Heart left ventricle (tissue), 16 donors: ENCODE measurements around the gene VIL1. TPM values are rescaled to one million over a fixed set of nuclear protein-coding genes. Genes with fewer than 3 reads are reported as not detected.

Experiments
- ATAC-seq, 4 donors: fragments of 200-7000 bp; cut with Tn5 transposase; one replicate each; pipeline ENCODE4 v1.9.1; 2020 to 2022; ENCODE audit warnings: moderate library complexity in 4 of 4, mild to moderate bottlenecking in 3 of 4, moderate number of reproducible peaks in 1 of 4
- DNase-seq, 5 donors: peaks; one replicate each; pipeline ENCODE4 v3.0.0-alpha.2; 2020
- H3K27ac ChIP-seq, 12 donors: fragments of 200-600 bp; sonication (generic) in 4 of 12; one replicate each; pipeline versions ENCODE4 v1.5.0 to v1.8.0; 2016 to 2022; ENCODE audit warnings: mild to moderate bottlenecking in 2 of 12
- H3K27me3 ChIP-seq, 9 donors: fragments of 200-600 bp; sonication (generic) in 2 of 9; one replicate each; pipeline versions ENCODE4 v1.5.1 to v1.8.0; 2016 to 2022; ENCODE audit warnings: mild to moderate bottlenecking in 3 of 9
- H3K36me3 ChIP-seq, 9 donors: fragments of 200-600 bp; sonication (generic) in 2 of 9; one replicate each; pipeline versions ENCODE4 v1.5.0 to v1.8.0; 2018 to 2022; ENCODE audit warnings: mild to moderate bottlenecking in 2 of 9
- H3K4me1 ChIP-seq, 12 donors: fragments of 200-600 bp; sonication (generic) in 4 of 12; one replicate each; pipeline versions ENCODE4 v1.5.0 to v1.8.0; 2016 to 2022; ENCODE audit warnings: mild to moderate bottlenecking in 3 of 12
- H3K4me3 ChIP-seq, 12 donors: fragments of 200-600 bp; sonication (generic) in 4 of 12; one replicate each; pipeline versions ENCODE4 v1.5.0 to v1.8.0; 2017 to 2022; ENCODE audit warnings: mild to moderate bottlenecking in 9 of 12, moderate library complexity in 4 of 12
- H3K9me3 ChIP-seq, 12 donors: fragments of 200-600 bp; sonication (generic) in 4 of 12; one replicate each; pipeline versions ENCODE4 v1.5.0 to v1.8.0; 2016 to 2022; ENCODE audit warnings: mild to moderate bottlenecking in 1 of 12
- POLR2A ChIP-seq, 2 donors: fragments of 450-650 bp; IDR thresholded peaks; one replicate each; pipeline ENCODE4 v1.6.1; 2017; ENCODE audit warnings: antibody characterized with exemption in 2 of 2, mild to moderate bottlenecking in 2 of 2, moderate library complexity in 2 of 2
- WGBS, 4 donors: extraction: QIAGEN DNeasy Blood & Tissue Kit in 2 of 4; methylation state at CpG; one replicate each; pipeline versions ENCODE4 v1.1.5 to v1.1.7; 2013 to 2018; 5-methylcytosine and 5-hydroxymethylcytosine counted together
- intact Hi-C, 10 donors: fragments of 100-400 bp; cut with DNase I; formaldehyde crosslinking; loops; one replicate each; pipeline versions ENCODE4 v1.11.1 to v1.14.2; 2022
- polyA plus RNA-seq, 2 donors: library from polyadenylated mRNA; stranded (reverse); fragments of 200-250 nt; gene quantifications; one replicate each; pipeline ENCODE4 v1.2.3, GENCODE V29; 2013
- total RNA-seq, 9 donors: library from RNA; depleted of rRNA in 2 of 9; stranded (reverse); fragments of >200 nt in 2 of 9; fragmentation: NEBNext Ultra II Directional in 3 of 9; extraction: Animal tissue kit (Norgen Biotek cat#: 25700) in 3 of 9; gene quantifications; one replicate each; pipeline versions ENCODE4 v1.1.0 to v1.2.4, GENCODE V29; 2016 to 2023
- TF ChIP-seq, protein P1 (sequence below), 12 donors: fragments of 200-600 bp; sonication (generic) in 4 of 12; IDR thresholded peaks; one replicate each; pipeline versions ENCODE4 v1.5.0 to v1.8.0; 2018 to 2022; ENCODE audit warnings: antibody characterized with exemption in 12 of 12, mild to moderate bottlenecking in 5 of 12
- donor health status: ischemic (EF 13 %, LVEDD 7.1; RV severe dilation, severe dysfunction).
- donor health status: healthy with polysubstance abuse.
- donor health status: DM: no; HTN: yes; CAD: no.
- donor health status: DM: no; HTN: no; CAD: no.
- donor health status: ischemic (EF 25% LVEDD 6.9; RV normal size, moderate dysfunction).
- donor health status: ischemic (EF 25% LVEDD 5.7; RV mildly dilated, moderate dysfunction).
- donor health status: healthy.
- donor health status: DM: yes; HTN: yes; CAD: no.
- donor health status: ischemic (EF 35%, LVEDD 5.7; RV mildly dilated, moderate dysfunction).
- donor health status: nonischemic (EF 11% LVEDD 7.7; RV severe dilation, severe dysfunction).
- donor health status: DM: yes; HTN: yes; CAD: no.
- donor health status: PGD.
- donor health status: ischemic (EF 29% LVEDD 5.4; RV normal size, mild dysfunction).
- donor health status: nonischemic (EF 23%, LVEDD 6.1; RV moderate dilation, normal function).

The VIL1 gene
- total and polyA plus RNA-seq, 11 donors, result 0.04 to 0.07 TPM; not detected in 9

GRCh38 chr2:218387369-218388194 lies 31.3 kb upstream of the VIL1 start:
- H3K27me3 ChIP-seq, result no peaks in the 10 kb centered on the region
- H3K36me3 ChIP-seq, result no peaks in the 10 kb centered on the region
- TF ChIP-seq POLR2A (IDR thresholded peaks at IDR 0.05), result no peak
- TF ChIP-seq, protein P1, sequence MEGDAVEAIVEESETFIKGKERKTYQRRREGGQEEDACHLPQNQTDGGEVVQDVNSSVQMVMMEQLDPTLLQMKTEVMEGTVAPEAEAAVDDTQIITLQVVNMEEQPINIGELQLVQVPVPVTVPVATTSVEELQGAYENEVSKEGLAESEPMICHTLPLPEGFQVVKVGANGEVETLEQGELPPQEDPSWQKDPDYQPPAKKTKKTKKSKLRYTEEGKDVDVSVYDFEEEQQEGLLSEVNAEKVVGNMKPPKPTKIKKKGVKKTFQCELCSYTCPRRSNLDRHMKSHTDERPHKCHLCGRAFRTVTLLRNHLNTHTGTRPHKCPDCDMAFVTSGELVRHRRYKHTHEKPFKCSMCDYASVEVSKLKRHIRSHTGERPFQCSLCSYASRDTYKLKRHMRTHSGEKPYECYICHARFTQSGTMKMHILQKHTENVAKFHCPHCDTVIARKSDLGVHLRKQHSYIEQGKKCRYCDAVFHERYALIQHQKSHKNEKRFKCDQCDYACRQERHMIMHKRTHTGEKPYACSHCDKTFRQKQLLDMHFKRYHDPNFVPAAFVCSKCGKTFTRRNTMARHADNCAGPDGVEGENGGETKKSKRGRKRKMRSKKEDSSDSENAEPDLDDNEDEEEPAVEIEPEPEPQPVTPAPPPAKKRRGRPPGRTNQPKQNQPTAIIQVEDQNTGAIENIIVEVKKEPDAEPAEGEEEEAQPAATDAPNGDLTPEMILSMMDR (IDR thresholded peaks at IDR 0.05), result no peak
- peaks cover 0 to 23% (median 5%) of the 10 kb centered on the region in 12 donors for H3K4me1 ChIP-seq
- H3K27ac ChIP-seq, result peak overlapping the region in 7 of 12 donors; percentile 18 to 68 (median 56)
- ATAC-seq (peak; percentile 62 to 86 (median 84)), DNase-seq (peak in 3 of 5 donors; percentile 52 to 74 (median 57))
- 10 to 24% (median 16%) methylated on average over 18 to 38 of the region's 38 CpGs for WGBS, 4 donors
- intact Hi-C loops, result no loop called here
- peak overlapping the region in 11 of 12 donors; percentile 13 to 55 (median 49) for H3K4me3 ChIP-seq
- H3K9me3 ChIP-seq, result no peaks in the 10 kb centered on the region

DNA sequence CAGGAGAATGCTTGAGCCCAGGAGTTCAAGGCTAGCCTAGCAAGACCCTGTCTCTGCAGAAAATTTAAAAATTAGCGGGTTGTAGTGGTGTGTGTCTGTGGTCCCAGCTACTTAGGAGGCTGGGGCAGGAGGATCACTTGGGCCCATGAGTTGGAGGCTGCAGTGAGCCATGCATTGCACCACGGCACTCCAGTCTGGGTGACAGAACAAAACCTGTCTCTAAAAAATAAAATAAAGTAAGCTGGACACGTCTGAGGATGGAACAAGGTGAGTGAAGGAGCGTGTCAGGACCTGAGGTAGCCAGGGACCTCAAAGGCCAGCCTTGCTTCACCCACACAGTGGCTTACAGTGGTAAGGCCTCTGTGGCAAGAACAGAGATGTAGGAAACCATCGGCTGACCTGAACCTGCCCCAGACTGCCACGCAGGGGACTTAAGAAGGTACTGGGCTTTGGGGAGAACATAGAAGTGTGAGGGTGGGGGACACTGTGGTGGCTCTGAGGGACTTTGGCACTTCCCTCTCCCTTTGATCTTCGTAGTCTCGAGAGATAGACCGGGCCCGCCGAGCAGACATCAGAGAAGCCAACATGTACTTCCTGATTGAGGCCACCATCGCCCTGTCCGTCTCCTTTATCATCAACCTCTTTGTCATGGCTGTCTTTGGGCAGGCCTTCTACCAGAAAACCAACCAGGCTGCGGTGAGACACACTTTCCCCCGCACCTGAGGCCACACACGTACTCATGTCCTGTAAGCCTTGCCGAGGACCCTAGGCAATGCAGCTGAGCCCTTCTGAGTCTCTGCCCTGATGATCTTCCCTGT lies 29.4 kb upstream of the VIL1 start:
- TF ChIP-seq POLR2A (IDR thresholded peaks at IDR 0.05), result no peak
- TF ChIP-seq, protein P1 (IDR thresholded peaks at IDR 0.05), result no peak
- no peaks in the 10 kb centered on the region for H3K9me3 ChIP-seq
- H3K4me3 ChIP-seq, result no peak overlapping the region
- H3K27ac ChIP-seq, result no peak overlapping the region
- H3K36me3 ChIP-seq, result no peaks in the 10 kb centered on the region
- H3K27me3 ChIP-seq, result no peaks in the 10 kb centered on the region
- intact Hi-C loops, result loop anchor here in 6 of 10 donors (5.0 to 10.0 kb wide), 4 partner anchors 85 to 205 kb away; partner anchors contain the start of gene TMBIM1 (in 1 of the 6)
- H3K4me1 ChIP-seq, result peaks cover 0 to 35% (median 5%) of the 10 kb centered on the region in 12 donors
- no peak for ATAC-seq
- 91 to 97% (median 96%) methylated on average over 17 of the region's 17 CpGs for WGBS, 4 donors
- DNase-seq, result peak in 1 of 5 donors; percentile 28

GRCh38 chr2:218391202-218391601 lies 27.7 kb upstream of the VIL1 start:
- peaks cover 0 to 46% (median 11%) of the 10 kb centered on the region in 12 donors for H3K4me1 ChIP-seq
- DNase-seq, result peak in 1 of 5 donors; percentile 57
- H3K27ac ChIP-seq, result no peak overlapping the region
- H3K4me3 ChIP-seq, result no peak overlapping the region
- no peak for ATAC-seq
- no peaks in the 10 kb centered on the region for H3K27me3 ChIP-seq
- H3K9me3 ChIP-seq, result no peaks in the 10 kb centered on the region
- WGBS, 4 donors, result 95 to 98% (median 97%) methylated on average over 17 to 23 of the region's 23 CpGs
- no peak for TF ChIP-seq POLR2A (IDR thresholded peaks at IDR 0.05)
- TF ChIP-seq, protein P1 (IDR thresholded peaks at IDR 0.05), result no peak
- intact Hi-C loops, result loop anchor here in 6 of 10 donors (5.0 to 10.0 kb wide), 4 partner anchors 86 to 206 kb away; partner anchors contain the start of gene TMBIM1 (in 1 of the 6)
- H3K36me3 ChIP-seq, result no peaks in the 10 kb centered on the region
